SK-N-SH (cell line): ENCODE results near the gene ACAP2. TPM values are rescaled to one million over a fixed set of nuclear protein-coding genes. Genes with fewer than 3 reads are reported as not detected.

Experiments
- CTCF ChIA-PET: fragments of 300-600, 350-600 bp; formaldehyde crosslinking; extraction: SDS; loops from one replicate; lab custom pipeline; 2021; lab: Yijun Ruan, JAX
- POLR2A ChIA-PET: fragments of 350-600 bp; sonication (Branson Sonifier 250); formaldehyde crosslinking; extraction: SDS; loops from one replicate; lab custom pipeline; 2020; ENCODE audit warnings: antibody characterized with exemption, inconsistent platforms; lab: Yijun Ruan, JAX
- DNase-seq: peaks from one replicate; pipeline ENCODE4 v3.0.0; 2012
- H2AFZ ChIP-seq: fragments of 200-600 bp; sonication (generic); 2 replicates; pipeline ENCODE4 v1.8.1; 2016; ENCODE audit warnings: antibody characterized with exemption, mild to moderate bottlenecking, low read depth
- H3F3A ChIP-seq: fragments of 200-600 bp; sonication (generic); replicated peaks from 2 replicates; pipeline ENCODE3; 2016; ENCODE audit warnings: antibody characterized with exemption, mild to moderate bottlenecking; ENCODE audit not compliant: insufficient read depth
- H3K27ac ChIP-seq, 2 experiments: fragments of 200-500 bp in 1 of 2; fragments of 200-600 bp in 1 of 2; sonication (Bioruptor generic) in 1 of 2; sonication (generic), shearing (Covaris generic) in 1 of 2; 2 replicates each; pipeline versions ENCODE4 v1.5.1 to v1.6.1; 2014 to 2016; ENCODE audit warnings: low read depth in 2 of 2, inconsistent platforms in 1 of 2, low read length in 1 of 2, mild to moderate bottlenecking in 1 of 2, mixed read lengths in 1 of 2
- H3K27me3 ChIP-seq: fragments of 200-600 bp; sonication (generic), shearing (Covaris generic); 2 replicates; pipeline ENCODE4 v1.6.1; 2016; ENCODE audit warnings: mixed run types; ENCODE audit not compliant: insufficient read depth
- H3K36me3 ChIP-seq, 2 experiments: fragments of 200-500 bp in 1 of 2; fragments of 200-600 bp in 1 of 2; sonication (Bioruptor generic) in 1 of 2; sonication (generic) in 1 of 2; replicated peaks in 1 of 2; 2 replicates each; pipeline versions ENCODE3 to v1.5.1; 2014 to 2016; ENCODE audit warnings: low read length in 1 of 2, mild to moderate bottlenecking in 1 of 2; ENCODE audit not compliant: insufficient read depth in 2 of 2, control insufficient read depth in 1 of 2
- H3K4me1 ChIP-seq, 2 experiments: fragments of 200-500 bp in 1 of 2; fragments of 200-600 bp in 1 of 2; sonication (Bioruptor generic) in 1 of 2; sonication (generic), shearing (Covaris generic) in 1 of 2; 2 replicates each; pipeline versions ENCODE4 v1.5.1 to v1.6.1; 2014 to 2016; ENCODE audit warnings: low read depth in 1 of 2, low read length in 1 of 2, mixed run types in 1 of 2; ENCODE audit not compliant: insufficient read depth in 2 of 2, control insufficient read depth in 1 of 2
- H3K4me2 ChIP-seq: fragments of 200-600 bp; sonication (generic), shearing (Covaris generic); 2 replicates; pipeline ENCODE4 v1.6.1; 2017; ENCODE audit warnings: mixed run types
- H3K4me3 ChIP-seq, 2 experiments: fragments of 200-500 bp in 1 of 2; fragments of 200-600 bp in 1 of 2; sonication (Bioruptor generic) in 1 of 2; sonication (generic), shearing (Covaris generic) in 1 of 2; 2 replicates each; pipeline versions ENCODE4 v1.5.1 to v1.8.1; 2014 to 2016; ENCODE audit warnings: low read depth in 2 of 2, inconsistent platforms in 1 of 2, low read length in 1 of 2, mild to moderate bottlenecking in 1 of 2, mixed read lengths in 1 of 2, moderate library complexity in 1 of 2
- H3K79me2 ChIP-seq: fragments of 200-600 bp; sonication (generic); 2 replicates; pipeline ENCODE4 v1.8.1; 2017; ENCODE audit warnings: mild to moderate bottlenecking; ENCODE audit not compliant: insufficient read depth
- H3K9ac ChIP-seq: fragments of 200-600 bp; sonication (generic); 2 replicates; pipeline ENCODE4 v1.6.1; 2017; ENCODE audit warnings: mixed run types
- H3K9me2 ChIP-seq: fragments of 200-600 bp; sonication (generic); 2 replicates; pipeline ENCODE4 v1.6.1; 2017; ENCODE audit warnings: mixed run types
- H3K9me3 ChIP-seq: fragments of 200-600 bp; sonication (generic); 2 replicates; pipeline ENCODE4 v1.6.1; 2017; ENCODE audit warnings: mixed run types, mild to moderate bottlenecking, moderate library complexity
- H4K20me1 ChIP-seq: fragments of 200-600 bp; sonication (generic); 2 replicates; pipeline ENCODE4 v1.6.1; 2017; ENCODE audit warnings: mild to moderate bottlenecking, mixed run types; ENCODE audit not compliant: insufficient read depth
- EP300 ChIP-seq, 2 experiments: IDR thresholded peaks; 2 replicates each; pipeline versions ENCODE4 v1.4.0 to v1.6.1; 2012; ENCODE audit warnings: borderline replicate concordance in 1 of 2, low read depth in 1 of 2, low read length in 1 of 2
- FOSL2 ChIP-seq: IDR thresholded peaks from 2 replicates; pipeline ENCODE4 v1.4.0; 2012; ENCODE audit warnings: low read depth, mild to moderate bottlenecking, moderate library complexity, borderline replicate concordance
- GABPA ChIP-seq: IDR thresholded peaks from 2 replicates; pipeline ENCODE4 v1.4.0; 2012; ENCODE audit warnings: low read depth, mild to moderate bottlenecking
- GATA2 ChIP-seq: sonication (generic); formaldehyde crosslinking; IDR thresholded peaks from 2 replicates; pipeline ENCODE4 v1.5.0; 2020; ENCODE audit warnings: mild to moderate bottlenecking, missing genetic modification reagents
- IRF3 ChIP-seq: fragments of 150-350 bp; IDR thresholded peaks from 2 replicates; pipeline ENCODE4 v1.6.1; 2016; ENCODE audit warnings: mild to moderate bottlenecking, low read depth, low read length
- JUND ChIP-seq: IDR thresholded peaks from 2 replicates; pipeline ENCODE4 v1.4.0; 2012
- MXI1 ChIP-seq: IDR thresholded peaks from 2 replicates; pipeline ENCODE4 v1.6.1; 2012; ENCODE audit warnings: mild to moderate bottlenecking, low read depth, low read length, improper control_type of control experiment
- NFIC ChIP-seq: IDR thresholded peaks from 2 replicates; pipeline ENCODE4 v1.4.0; 2012; ENCODE audit warnings: borderline replicate concordance
- PBX3 ChIP-seq: IDR thresholded peaks from 2 replicates; pipeline ENCODE4; 2012
- RAD21 ChIP-seq: IDR thresholded peaks from 2 replicates; pipeline ENCODE4 v1.6.1; 2012; ENCODE audit warnings: mild to moderate bottlenecking, low read length
- RCOR1 ChIP-seq: fragments of 150-350 bp; IDR thresholded peaks from 2 replicates; pipeline ENCODE4 v1.6.1; 2017; ENCODE audit warnings: antibody characterized with exemption, low read length
- RFX5 ChIP-seq: IDR thresholded peaks from 2 replicates; pipeline ENCODE4 v1.6.1; 2012; ENCODE audit warnings: mild to moderate bottlenecking, improper control_type of control experiment, low read length
- RXRA ChIP-seq: IDR thresholded peaks from 2 replicates; pipeline ENCODE4 v1.4.0; 2012; ENCODE audit warnings: low read depth, mild to moderate bottlenecking, borderline replicate concordance
- SIN3A ChIP-seq: IDR thresholded peaks from 2 replicates; pipeline ENCODE4 v1.6.1; 2012; ENCODE audit warnings: low read depth, mild to moderate bottlenecking, low read length, moderate library complexity, borderline replicate concordance
- SMC3 ChIP-seq: IDR thresholded peaks from 2 replicates; pipeline ENCODE4 v1.6.1; 2012; ENCODE audit warnings: low read depth, low read length, improper control_type of control experiment
- TAF1 ChIP-seq: IDR thresholded peaks from 2 replicates; pipeline ENCODE4 v1.6.1; 2012; ENCODE audit warnings: low read depth, mild to moderate bottlenecking, low read length, moderate library complexity, borderline replicate concordance
- TCF12 ChIP-seq: IDR thresholded peaks from 2 replicates; pipeline ENCODE4 v1.4.0; 2012
- TEAD4 ChIP-seq: IDR thresholded peaks from 2 replicates; pipeline ENCODE4 v1.4.0; 2012; ENCODE audit warnings: mild to moderate bottlenecking, borderline replicate concordance; ENCODE audit not compliant: insufficient read depth
- USF2 ChIP-seq: fragments of 150-350 bp; IDR thresholded peaks from 2 replicates; pipeline ENCODE4 v1.6.1; 2017; ENCODE audit warnings: antibody characterized with exemption, low read length, low read depth, borderline replicate concordance
- ZBTB33 ChIP-seq: IDR thresholded peaks from 2 replicates; pipeline ENCODE4 v1.4.0; 2012; ENCODE audit warnings: low read depth, borderline replicate concordance
- WGBS: methylation state at CpG from one replicate; pipeline ENCODE4 v1.1.6; 2017; ENCODE audit warnings: low lambda C conversion rate; 5-methylcytosine and 5-hydroxymethylcytosine counted together
- polyA plus RNA-seq, 3 experiments: library from polyadenylated mRNA; depleted of rRNA; stranded (reverse); fragments of >200 nt; gene quantifications; 2 replicates each; pipeline ENCODE4 v1.2.3, GENCODE V29; 2012

ACAP2 gene
- polyA plus RNA-seq, 1 of the 3 experiments (the other 2 are of a cell fraction), result 6.8 TPM

- TF ChIP-seq TAF1 (no peak), USF2 (no peak), SIN3A (no peak), RXRA (no peak), FOSL2 (no peak), ZBTB33 (no peak), TEAD4 (no peak), SMC3 (no peak), GABPA (no peak)
- no peaks in the 10 kb centered on the region for H3K27me3 ChIP-seq
- H3K36me3 ChIP-seq, result no peaks in the 10 kb centered on the region
- CTCF ChIA-PET, result no interaction called here
- H2AFZ ChIP-seq, result no peak overlapping the region
- no peaks in the 10 kb centered on the region for H3K9me3 ChIP-seq
- no peak for DNase-seq
- no peaks in the 10 kb centered on the region for H3K9me2 ChIP-seq
- H3K4me1 ChIP-seq, result peaks cover 0 to 6% of the 10 kb centered on the region in 2 experiments; a peak in 3 of 4 replicates
- no peak overlapping the region for H3K9ac ChIP-seq
- H4K20me1 ChIP-seq, result no peaks in the 10 kb centered on the region
- H3K27ac ChIP-seq, result no peak overlapping the region
- no peak overlapping the region for H3K4me2 ChIP-seq
- H3K4me3 ChIP-seq, result no peak overlapping the region
- 89% methylated on average over 12 of the region's 12 CpGs for WGBS
- H3K79me2 ChIP-seq, result no peaks in the 10 kb centered on the region
- no peaks in the 10 kb centered on the region for H3F3A ChIP-seq
- POLR2A ChIA-PET, result no interaction called here
Observed at GRCh38 chr3:195448205-195448875, 5.5 kb upstream of the ACAP2 start.

- DNase-seq, result no peak
- H3F3A ChIP-seq, result no peaks in the 10 kb centered on the region
- POLR2A ChIA-PET, result no interaction called here
- TF ChIP-seq GATA2 (CRISPR knock-in tag) (no peak), JUND (no peak), PBX3 (no peak), ZBTB33 (no peak), RXRA (no peak), MXI1 (no peak), RFX5 (no peak), FOSL2 (no peak), RAD21 (no peak), TCF12 (no peak), IRF3 (no peak), RCOR1 (no peak), GABPA (no peak), EP300 (IDR thresholded peaks at IDR 0.05; ENCODE audit: borderline replicate concordance in 1 of 2, low read depth in 1 of 2, low read length in 1 of 2) (no peak), SIN3A (no peak), TAF1 (no peak), NFIC (no peak)
Observed at GRCh38 chr3:195447201-195447600, 4.4 kb upstream of the ACAP2 start.

More at GRCh38 chr3:195447201-195447600, 4.4 kb upstream of the ACAP2 start:
- WGBS, result 90% methylated on average over 6 of the region's 6 CpGs
- Histone ChIP-seq H3K4me2 (no peak overlapping the region), H3K79me2 (peaks cover 5% of the 10 kb centered on the region), H3K9ac (no peak overlapping the region), H3K27me3 (no peaks in the 10 kb centered on the region), H3K9me3 (no peaks in the 10 kb centered on the region), H4K20me1 (no peaks in the 10 kb centered on the region), H3K36me3 (no peaks in the 10 kb centered on the region), H3K9me2 (no peaks in the 10 kb centered on the region), H3K27ac (no peak overlapping the region), H3K4me3 (no peak overlapping the region), H3K4me1 (peaks cover 0 to 6% of the 10 kb centered on the region in 2 experiments; a peak in 3 of 4 replicates), H2AFZ (no peak overlapping the region)
- CTCF ChIA-PET, result no interaction called here
